Kidney capillary endothelial cell (primary cell): ENCODE results near the gene PCYT2.
A peak's percentile ranks its signal among the peaks of the same experiment; 100 is the strongest.

Experiments
- DNase-seq: peaks from one replicate; pipeline ENCODE4 v3.0.0-alpha.2; 2018; ENCODE audit warnings: low spot score

PCYT2 gene

DNA sequence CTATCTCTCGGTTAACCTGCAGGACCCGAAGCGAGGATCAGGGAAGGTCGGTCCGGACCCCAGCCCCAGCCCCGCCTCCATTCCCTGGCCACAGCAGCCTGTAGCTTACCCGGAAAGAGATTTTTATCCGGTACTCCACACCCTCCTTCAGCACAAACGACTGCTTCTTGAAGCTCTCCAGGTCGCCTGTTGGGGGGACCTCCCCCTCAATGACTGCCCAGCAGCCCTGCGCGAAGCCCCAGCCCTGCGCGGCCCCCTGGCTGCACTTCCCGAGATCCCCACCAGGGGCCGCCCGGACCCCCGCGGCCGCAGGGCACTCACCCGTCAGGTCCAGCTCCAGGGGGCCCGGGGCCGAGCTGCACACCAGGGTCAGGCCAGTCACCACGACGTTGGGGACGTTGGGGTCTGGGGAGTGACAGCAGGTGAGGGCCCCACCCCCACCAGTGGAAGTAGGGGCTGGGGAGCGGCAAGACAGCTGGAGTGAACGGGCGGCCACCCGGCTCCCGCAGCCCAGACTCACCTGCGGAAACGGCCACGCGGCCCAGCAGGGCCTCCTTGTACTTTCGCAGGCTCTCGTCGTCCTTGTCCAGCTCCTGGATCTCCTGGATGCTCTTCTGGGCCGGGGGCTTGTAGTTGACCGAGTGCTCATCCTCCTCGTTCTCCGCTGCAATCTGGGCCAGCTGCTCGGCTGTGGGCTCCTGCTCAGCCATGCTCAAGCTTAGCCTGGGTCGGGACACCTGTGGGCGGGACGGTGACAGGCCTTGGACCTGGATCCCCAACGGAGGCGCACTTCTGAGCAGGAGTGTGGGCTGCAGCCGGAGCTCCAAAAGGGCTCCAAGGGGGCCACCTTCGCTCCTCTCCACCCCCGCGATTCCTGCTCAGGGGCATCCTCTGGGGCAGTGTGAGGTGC lies 41.7 kb downstream of the PCYT2 start:
- no peak for DNase-seq

DNA sequence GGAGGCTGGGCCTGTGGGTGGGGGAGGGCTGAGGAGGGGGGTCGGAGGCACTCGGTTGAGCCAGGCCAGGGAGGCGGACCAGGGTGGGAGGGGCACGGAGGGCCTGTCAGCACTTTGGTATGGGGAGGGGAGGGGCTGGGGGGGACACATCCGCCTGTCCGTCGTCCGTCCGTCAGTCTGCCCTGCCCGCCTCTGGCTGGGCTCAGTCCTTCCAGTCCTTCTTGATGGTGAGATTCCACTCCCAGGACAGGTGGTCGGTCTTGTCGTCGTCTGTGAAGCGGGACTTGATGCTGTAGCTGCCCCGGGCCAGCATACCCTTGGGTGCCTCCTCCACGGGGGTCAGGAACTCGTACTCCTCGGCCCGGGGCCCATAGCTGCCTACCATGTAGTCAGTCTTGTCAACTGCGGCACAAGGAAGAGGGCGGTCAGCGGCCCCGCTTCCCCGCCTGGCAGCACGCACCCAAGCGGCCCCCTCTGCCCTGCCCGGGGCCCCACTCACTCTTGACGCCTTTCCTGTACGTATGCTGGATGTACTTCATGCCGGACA lies 42.5 kb downstream of the PCYT2 start:
- DNase-seq, result no peak

DNA sequence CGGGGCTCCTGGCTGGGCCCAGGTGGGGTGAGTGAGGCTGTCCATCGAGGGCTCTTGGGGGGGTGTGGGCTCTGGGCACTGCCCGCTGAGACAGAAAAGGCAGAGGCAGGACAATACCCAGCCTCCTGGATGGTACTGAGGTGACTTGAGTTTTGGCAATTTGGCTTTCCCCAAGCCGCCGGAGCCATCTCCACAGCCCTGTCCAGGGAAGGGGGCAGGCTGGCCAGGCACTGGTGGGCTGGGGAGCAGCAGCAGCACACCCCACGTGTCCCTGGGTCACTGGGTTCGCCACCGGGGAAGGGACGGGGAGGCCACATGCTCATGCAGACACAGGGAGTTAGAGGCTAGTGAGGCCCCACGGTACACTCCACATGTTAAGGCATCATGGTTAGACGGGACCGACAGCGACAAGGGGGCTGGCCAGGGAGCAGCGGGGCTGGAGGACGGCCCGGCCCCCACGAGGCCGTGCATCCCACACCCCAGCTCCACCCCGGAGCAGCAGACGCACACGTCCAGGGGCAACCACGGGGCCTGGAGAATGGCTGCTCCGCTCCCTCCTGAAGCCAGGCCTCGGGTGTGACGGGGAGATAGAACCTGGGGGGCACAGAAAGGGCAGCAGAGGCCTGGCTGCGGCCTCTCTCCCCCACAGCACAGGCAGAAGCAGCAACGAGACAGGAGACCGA lies 43.1 kb downstream of the PCYT2 start:
- DNase-seq, result no peak

DNA sequence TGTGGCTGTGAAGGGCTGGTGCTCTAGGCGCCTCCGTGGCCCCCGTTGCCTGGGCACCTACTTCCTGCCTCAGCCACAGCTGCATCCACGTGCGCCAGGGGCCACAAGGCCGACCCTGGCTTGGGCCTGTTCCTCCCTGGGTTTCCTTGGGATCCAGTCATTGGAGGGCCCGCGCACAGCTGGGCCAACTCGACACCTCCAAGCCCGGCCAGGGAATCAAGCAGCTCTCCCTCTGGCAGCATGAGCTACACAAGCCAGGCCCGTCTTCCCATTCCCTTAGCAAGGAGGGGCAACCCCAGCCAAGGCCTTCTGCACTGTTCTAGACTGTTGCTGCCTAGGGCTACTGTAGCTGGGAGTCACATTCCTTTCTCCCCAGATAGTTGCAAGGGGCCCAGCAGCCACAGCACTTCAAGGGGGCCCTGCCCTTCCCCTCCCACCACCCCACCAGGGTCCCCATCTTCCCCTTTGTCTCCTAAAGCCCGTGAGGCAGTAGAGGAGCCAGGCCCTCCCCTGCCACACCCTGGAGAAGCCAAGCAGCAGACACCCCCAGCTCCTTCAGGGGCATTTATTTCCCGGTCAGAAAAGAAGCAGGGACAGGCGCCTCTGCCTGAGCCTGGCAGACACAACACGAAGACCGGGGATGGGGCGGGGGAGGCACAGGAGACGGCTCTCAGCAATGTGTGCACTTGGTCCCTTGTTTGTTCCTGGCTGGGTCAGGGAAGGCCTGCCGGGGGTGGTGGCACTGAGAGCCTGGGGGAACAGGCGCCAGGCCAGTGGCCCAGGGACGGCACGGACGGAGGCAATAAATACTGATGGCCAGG lies 43.8 kb downstream of the PCYT2 start:
- no peak for DNase-seq

DNA sequence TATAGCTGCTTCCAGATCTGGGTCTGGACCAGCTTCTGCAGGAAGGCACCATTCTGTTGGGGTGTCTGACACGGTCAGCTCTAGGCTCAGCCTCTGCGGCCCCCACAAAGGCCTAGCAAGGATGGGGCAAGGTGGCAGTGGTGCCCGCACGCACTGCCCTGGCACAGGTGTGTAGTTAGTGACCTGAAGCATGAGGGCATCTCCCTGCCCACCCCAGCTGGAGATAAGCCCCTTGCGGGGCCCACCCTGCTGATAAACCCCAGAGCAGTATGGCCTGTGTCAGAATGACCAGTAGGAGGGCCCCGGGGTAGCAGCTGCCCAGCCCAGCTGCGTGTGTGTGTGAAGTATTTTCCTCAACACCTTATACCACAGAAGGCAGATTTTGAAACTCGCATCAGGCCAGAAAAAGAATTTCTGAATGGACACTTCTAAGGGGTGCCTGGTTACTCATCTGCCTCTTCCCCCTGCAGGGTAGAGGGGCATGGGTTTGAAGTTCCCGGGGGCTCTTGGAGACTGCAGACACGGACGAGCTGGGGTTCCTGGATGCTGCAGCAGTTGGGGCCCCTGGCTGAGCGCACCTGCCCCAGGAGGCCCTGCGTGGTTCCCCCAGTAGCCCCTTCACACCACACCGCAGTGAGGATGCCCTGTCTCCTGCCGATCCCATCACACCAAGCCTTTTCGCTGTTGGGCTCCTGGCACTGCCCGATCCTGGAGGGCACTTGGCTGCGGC lies 44.6 kb downstream of the PCYT2 start:
- DNase-seq, result no peak

DNA sequence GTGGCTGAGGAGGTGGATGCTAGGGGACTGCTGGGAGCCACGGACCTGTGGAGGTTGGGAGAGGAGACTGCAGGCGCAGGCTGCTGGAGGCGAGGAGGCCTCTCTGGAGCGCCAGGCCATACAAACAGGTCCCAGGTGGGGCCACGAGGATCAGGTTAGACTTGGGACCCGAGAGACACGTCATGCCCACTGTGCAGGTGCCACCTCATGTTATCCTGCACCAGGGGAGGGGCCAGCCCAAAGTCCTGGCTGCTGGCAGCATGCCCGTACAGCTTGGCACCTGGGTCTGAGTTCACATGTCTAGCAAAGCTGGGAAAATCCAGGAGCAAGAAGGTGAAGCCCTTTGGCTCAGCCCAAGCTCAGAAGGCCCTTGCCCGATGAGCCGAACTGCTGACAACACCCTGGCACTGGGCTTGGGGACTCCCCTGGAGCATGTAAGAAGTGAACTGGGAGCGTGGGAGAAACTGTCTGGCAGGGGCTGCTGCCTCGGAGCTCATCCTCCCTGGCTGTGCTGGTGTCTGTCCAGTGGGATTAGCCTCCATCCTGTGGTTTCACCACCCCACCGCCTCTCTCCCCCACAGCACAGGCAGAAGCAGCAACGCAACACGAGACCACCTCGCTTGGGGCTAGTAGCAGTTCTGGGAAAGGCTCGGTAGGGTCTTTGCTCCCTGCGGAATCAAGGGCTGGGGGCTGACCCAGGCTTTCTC lies 45.3 kb downstream of the PCYT2 start:
- DNase-seq, result no peak

DNA sequence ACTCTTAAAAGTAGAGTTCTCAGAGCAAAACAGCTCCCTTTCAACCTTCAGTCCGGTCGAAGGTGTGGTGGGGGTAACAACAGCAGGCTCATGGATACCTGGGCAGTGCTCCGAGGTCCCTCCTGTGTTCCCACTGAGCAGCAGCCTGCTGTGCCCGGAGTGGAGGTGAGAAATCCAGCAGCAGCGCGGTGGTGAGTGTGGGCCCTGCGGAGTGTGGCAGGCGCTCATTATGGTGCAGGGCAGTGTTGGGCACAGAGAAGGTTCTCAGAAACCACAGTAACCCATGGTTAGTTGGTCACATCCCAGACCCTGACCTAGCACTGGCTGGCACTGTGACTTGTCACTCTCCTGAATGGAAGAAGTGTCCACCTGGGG lies 45.9 kb downstream of the PCYT2 start:
- no peak for DNase-seq

DNA sequence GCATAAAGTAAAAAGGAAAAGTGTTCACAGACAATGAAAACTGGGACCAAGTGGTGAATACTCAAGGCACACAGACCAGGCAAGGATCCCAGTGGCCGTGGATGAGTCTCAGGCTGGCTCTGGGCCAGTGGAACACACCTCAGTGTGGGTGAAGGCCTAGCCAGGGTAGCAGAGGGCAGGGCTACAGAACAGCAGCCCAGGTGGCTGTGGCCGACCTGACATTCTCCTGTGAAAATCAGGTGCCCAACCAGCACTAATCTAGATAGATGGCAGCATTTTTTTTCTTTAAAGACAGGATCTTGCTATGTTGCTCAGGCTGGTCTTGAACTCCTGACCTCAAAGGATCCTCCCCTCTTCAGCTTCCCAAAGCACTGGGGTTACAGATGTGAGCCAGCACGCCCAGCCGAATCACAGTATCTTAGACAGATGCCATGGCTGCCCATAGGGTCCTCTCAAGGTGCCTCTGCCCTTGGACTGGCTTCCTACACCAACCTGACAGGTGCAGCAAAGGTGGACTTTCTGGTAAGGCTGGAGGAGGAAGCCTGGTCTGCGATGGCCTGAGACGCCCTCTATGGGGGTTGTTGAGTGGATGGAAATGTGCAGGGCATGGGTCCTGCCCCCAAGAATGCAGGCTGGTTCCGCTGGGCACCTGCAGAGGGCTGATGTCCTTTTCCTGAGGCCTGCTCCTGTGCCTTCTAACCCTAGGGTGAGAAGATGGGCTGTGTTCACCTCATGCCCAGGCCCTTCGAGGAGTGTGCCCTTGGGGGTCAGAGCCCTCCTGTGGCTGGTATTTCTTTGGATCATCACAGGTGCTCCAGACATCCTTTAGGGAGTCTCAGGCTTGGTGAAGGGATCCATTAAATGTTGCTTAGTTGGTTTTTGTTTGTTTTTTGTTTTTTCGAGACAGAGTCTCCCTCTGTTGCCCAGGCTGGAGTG lies 47.1 kb downstream of the PCYT2 start:
- DNase-seq, result no peak

DNA sequence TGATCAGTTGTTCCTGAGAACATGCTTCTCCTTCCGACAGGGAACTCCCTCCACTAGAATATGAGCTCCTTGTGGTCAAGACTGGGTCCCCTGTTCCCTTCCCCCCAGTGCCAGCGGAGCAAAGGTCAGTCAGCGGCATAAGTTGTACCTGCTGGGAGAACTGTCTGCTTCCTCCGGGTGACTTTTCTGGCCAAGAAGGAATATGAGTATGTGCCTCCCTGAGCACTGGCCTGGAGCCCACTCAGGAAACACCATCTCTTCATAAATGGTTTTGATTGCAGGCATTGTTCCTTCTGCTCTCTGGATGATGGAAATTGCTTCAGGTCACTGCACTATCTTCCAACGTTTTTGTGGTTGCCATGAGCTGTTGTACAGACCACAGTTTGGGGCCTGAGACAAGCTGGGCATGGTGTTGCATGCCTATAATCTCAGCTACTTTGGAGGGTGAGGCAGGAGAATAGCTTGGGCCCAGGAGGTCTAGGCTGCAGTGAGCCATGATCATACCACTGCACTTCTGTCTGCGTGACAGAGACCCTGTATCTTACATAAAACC lies 48.0 kb downstream of the PCYT2 start:
- no peak for DNase-seq

DNA sequence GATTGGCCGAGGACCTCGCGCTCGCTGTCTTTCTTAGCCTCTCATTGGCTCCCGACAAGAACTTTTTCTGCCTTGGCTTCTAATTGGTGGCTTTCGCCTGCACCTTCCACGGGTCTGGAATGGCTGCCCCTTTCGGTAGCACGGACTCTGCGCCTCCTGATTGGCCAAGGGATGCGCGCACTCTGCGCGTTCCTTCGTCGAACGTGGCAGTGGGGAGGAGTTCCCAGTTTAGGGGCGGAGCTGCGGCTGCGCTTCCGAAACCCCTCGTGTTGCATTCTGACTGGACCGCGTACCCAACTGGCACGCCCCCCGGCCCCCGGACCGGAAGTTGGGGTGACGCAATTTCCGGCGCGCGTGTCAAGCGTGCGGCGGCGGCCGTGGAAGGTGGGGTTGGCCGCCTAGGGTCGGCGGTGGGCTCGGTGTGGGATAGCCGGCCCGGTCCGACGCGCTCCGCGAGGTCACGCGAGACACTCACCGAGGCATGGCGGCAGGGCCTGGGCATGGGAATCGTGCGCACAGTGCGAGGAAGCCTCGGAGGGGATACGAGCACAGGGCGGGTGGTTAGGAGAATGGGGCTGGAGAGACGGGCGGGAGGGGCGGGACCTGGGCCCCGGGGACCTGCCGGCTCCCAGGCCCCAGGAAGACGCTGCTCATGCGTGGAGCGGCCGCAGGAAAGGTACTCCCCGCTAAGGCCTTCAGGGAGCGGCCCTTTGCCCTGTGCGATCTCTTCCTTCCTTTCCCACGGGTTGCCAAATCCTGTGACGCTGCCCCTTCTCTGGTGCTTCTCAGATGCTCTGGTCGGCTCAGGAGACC lies 50.2 kb downstream of the PCYT2 start:
- DNase-seq, result peak; percentile 100

DNA sequence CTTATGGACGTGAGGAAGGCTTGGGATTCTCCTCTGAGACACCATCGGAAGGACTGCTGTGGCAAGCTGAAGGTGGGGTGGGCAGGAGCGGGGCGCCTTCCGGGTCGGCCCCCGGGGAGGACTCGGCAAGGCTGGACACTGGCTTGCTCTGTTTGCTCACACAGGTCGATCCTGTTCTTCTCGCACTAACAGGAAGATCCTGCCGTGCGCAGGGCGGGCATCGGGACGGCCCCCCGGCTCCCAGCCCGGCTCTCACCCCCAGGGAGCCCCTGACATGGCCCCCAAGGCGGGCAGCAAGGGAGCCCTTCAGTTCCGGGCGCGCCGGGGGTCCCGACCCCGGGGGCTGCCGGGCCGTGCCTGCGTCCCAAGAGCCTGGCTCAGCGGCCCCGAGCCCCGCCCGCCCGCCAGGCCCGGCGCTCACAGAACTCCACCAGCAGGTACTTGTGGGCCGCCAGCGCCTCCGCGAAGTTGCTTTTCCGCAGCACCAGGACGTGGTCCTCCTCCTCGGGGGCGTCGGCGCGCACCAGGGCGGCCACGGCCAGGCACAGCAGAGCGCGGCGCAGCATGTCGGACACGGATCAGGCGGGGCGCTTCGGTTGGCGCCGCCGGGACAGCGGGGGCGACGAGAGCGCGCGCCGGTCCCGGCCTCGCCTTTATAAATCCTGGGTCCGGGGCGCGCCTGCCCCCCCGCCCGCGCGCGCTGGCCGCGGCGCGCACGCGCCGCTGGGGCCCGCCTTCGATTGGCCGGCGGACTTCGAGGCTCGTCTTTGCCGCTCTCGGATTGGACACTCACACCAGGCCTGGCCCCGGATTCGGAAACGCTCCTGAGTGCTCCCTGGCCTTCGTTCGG lies 51.1 kb downstream of the PCYT2 start, which contains the start of gene P4HB:
P4HB (minus strand) TSS at position 630 of the 850 bp plus-strand sequence; CDS start at position 566, 64 bp downstream.
- DNase-seq, result no peak

DNA sequence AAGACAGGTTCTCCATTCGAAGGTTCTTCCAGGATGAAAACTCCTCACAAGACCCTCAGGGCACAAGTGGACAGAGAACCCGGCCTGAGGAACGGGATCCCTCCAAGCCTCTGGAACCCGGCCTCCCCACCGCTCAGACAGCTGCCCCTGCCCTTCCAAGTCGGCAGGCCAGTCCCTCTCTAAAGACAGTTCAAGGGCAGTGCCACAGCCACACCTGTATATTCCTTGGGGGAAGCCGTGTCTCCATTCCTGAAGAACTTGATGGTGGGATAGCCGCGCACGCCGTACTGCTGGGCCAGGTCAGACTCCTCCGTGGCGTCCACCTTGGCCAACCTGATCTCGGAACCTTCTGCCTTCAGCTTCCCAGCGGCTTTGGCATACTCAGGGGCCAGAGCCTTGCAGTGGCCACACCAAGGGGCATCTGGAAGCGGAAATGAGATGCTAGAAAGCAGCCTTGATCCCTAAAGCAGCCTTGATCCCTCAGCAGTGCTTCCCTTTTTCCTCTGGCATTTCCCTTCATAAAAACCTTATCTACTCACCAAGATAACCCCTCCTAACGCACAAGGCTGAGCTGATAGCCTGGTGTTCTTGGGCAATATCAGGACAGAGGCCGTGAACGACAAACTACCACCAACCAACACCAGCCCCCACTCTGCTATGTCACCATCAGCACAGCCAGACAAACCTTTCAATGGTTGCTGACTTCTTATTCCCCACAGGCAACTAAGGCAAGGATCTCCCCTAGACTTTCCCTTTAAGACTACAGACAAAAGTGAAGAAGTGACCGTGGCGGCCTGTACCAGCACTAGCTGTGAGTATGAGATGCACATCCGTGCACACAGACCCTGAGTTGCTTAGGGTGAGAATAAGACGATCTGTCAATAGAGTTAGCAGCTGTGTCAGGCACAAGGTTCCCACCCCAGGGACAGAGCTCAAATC lies 52.0 kb downstream of the PCYT2 start:
- no peak for DNase-seq

DNA sequence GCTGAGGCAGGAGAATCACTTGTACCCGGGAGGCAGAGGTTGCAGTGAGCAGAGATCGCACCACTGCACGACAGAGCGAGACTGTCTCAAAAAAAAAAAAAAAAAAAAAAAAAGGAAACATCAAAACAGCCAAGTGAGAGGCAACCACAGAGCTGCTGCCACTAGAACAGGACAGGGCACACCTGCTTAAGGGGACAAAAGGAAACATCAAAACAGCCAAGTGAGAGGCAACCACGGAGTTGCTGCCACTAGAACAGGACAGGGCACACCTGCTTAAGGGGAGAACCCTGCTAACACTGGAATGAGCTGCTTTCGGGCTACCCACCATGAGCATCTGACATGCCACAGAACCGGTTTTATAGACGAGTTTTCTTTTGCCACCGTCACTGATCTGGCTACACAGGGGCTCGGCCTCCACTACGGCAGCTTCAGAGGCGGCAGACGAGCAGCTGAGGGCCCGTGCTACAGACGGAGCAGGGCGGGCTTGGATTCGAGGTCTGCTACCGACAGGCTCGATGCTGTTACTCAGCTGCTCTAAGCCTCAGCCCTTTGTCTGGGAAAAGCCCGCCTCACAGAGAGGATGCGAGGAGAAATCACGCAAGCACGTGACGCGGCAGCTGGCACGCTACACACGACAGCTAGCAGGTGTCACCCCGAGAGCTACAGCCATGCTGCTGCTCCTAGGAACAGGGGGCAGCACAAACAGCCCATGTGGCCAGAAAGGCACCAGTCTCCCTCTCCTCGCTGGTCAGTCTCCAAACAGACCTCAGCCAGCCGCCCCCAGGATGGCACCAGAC lies 52.8 kb downstream of the PCYT2 start:
- DNase-seq, result no peak

DNA sequence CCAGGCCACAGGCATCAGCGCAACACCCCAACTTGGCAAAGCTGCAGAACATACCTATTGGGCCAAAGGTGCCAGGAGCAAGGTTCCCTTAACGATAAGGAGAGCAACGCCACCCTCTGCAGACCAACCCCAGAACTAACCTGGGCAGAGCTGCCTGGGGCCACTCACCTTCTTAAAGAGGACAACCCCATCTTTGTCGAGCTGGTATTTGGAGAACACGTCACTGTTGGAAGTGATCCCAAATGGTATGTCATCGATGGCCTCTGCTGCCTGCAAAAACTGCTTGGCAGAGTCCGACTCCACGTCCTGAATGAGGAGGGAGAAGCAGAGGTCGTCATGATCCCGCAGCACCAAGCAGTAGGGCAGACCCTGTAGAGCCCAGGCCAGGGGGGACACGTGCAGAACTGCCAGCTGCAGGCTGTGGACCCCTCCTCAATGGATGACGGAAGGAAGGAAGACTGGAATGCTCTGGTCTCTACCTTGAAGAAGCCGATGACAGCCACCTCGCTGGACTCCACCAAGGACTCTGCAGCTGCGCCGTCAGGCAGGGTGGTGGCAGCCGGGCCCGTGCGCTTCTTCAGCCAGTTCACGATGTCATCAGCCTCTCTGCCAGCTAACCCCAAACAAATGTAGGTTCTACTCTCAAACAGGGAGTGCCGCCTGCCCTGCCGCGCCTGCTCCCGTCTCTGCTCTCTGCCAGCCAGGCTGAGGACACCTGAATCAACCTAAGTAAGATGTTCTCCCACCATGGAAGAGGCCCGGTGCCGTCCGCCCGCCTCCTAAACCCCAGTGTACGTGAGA lies 56.0 kb downstream of the PCYT2 start:
- no peak for DNase-seq

DNA sequence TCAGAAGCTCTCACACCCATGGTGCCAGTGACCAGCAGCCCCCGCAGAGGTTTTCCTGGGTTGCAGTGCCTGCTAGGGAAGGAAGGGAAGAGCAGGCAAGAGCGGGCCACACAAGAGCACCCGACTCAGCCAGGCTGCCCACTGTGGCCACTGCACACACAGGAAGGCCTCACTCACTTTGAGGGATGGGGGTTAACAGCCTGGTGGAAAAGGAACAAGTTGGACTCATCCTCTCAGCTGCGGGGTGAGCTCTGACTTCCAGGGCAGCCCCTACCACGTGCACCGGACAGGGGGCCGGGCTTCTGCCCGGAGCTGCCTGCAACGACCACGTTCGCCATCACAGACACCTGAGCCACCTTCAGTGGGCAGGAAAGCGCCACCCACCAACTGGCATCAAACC lies 59.0 kb downstream of the PCYT2 start:
- no peak for DNase-seq
